HG03039 (cell line): ENCODE measurements around the gene ZNF423.

Experiments used
- ATAC-seq: cut with Tn5 transposase; IDR thresholded peaks from one replicate; pipeline ENCODE4 v1.9.1; 2021; ENCODE audit warnings: mild to moderate bottlenecking, moderate library complexity; ENCODE audit not compliant: unreplicated experiment

ZNF423 gene

DNA sequence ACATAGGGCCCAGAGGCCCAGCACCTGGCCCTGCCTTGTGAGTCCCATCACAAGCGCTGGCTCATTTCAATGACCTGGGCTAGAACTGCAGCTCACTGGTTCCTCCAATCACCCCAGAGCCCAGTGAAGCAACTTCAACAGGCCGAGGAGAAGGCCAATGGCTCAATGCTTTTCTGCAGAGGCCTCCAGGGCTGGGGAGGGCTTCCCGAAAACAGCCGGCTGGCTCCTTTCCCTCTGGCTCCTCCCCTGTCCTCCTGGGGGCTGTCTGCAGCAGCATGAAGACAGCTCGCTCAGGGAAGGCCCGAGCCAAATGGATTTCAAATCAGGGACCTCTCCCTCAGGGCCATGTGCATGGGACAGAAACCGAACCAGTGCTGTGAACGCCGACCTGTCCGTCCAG, 121.6 kb downstream of the ZNF423 start:
- no peak for ATAC-seq

DNA sequence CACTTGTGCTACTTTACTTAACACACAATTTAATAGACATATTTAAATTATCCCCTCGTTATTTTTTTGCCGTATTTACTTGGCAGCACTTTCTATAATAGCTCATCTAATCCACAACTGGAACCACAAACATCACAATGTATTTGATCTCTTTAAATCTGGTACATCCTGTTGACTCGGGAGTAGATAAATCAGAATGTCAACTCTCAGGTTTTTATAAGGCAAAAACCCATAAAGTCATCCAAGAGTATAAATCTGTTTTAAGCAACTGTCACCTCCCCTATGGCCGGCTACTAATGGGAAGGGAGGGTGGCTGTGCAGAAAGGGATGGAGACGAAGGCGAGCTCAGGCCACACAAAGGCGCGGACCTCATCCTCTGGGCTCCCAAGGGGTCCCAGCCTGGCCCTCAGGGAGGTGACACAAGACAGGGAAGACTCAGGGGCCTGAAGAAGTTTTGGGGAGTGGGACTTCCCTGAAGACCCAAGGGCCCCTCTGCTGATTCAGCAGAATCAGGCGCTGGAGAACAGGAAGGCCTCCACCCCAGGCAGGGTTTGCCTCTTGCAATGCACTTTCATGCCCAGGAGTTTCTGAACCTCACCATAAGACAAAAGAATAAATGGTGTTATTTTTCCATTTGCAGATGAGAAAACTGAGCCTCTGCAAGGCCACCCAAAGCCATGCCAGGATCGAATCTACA, 122.5 kb downstream of the ZNF423 start:
- ATAC-seq: no peak

DNA sequence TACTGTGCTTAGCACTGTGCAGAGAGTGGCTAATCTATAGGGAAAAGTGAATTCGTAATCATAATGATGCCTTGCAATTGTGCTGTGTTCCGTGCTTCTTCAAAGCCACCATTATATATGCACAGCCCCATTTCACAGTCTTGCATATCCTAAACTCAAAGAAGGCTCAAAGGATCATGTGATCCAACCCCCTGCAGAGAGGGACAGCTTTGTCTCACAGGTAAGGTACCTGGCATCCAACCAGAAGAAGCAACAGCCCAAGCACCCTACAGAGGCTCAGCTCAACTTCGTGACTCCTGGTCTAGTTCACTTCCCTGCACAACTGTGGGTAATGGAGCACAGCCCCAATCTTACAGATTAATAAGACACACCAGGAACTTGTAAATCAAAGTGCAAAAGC, 124.0 kb downstream of the ZNF423 start:
- no peak for ATAC-seq

DNA sequence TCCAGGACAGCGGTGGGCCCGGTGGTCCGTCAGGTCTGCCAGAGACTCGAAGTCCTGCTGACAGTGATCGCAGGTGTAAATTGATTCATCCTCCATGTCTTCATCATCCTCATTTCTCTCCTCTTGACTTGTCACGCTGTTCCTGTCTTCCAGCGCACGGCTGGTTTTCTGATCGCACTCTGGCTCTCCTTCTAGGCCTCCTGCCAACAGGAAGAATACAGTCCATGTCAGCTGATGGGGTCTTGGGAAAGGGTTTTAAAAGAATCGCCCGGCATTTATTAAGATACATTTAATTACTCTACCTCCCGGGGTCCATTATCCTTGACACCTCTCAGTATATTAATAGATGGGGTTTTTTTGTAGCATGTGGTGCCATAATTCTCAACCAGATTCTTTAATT, 125.1 kb downstream of the ZNF423 start:
- no peak for ATAC-seq

DNA sequence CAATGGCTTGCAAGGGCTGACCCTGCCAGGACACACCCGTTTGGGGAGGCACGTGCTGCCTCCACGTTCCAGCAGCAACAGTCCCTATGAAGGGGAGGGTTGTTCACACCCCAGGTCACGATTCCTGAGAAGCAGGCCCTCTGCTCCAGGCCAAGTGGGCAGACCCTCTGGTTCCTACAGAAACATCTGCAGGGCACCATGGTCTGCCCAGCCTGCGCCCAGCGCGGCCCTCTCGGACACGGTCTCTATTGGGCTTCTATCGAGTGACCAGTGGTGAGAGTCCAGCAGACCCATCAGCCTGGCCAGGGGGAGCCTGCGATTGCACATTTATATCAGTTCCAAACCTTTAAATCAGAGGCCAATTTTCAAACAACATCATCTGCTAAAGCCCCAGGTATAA, 128.3 kb downstream of the ZNF423 start:
- ATAC-seq: no peak

DNA sequence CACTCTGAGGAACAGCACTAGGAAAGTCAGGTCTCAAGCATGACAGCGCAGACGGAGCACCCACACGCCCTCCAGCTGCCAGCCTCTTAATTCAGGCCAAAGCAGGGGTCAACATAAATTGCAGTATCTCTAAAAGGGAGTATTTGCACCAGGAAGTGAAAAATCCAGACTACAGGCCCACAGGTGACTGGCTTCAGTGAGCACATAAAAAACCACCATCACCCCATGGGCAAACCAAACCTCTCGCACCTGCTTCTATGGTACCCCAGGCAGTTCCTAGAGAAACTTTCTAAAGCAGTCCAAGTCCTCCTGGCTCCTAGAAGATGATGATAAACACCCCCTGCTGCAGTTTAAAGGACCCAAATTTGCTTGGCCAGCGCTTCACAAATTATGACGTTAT, 129.8 kb downstream of the ZNF423 start:
- no peak for ATAC-seq

DNA sequence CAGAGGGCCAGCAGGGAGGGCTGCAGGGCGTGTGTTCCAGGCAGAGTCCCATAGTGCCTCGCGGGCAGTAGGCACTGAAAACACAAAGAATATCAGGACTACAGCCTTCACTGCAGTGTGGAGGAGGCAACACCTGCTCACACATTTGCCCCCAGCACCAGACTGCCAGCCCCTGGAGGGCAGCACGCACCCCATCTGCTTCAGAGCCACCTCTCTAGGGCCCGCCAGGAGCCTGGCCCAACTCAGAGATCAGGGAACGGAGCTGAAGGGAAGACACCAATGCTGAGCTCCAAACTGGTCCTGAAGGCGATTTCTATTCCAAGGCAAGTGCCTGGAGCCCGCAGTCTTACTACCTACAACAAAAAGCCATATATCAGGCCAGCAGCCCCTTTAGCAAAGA, 130.3 kb downstream of the ZNF423 start:
- ATAC-seq: no peak

DNA sequence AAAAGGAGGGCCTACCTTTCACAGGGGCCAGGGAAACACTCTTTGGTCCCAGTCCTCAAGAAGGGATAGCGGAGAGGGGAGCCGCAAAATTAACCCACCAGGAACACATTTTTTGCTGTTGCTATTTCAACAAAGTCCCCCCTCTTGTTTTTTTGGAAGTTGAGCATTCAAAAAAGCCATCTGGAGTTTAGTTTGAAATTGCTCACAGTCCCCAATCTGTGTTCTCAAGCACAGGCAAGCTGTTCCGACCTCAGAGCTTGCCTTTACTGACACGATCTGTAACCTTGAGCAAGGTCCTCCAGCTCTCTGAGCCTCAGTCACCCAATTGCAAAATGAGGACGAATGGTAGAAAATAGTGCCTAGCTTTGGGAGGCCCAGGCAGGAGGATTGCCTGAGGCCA, 131.1 kb downstream of the ZNF423 start:
- no peak for ATAC-seq

DNA sequence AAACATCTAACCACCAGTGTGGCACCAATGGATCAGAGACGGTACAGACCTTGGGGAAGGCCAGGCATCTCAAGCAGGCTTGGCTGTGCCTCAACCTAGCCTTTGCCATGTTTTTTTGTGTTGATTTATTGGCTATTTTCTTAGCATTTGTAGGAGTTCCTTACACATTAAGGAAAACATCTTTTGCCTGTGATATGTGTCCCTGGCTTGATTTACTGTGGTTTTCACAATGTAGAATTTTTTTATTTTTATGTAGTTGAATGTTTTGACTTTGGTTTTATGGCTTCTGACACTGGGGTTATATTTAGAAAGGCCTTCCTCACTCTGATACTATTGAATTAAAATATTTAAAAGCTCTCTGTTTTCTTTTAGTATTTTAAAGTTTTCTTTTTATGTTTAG, 132.6 kb downstream of the ZNF423 start:
- ATAC-seq: no peak

DNA sequence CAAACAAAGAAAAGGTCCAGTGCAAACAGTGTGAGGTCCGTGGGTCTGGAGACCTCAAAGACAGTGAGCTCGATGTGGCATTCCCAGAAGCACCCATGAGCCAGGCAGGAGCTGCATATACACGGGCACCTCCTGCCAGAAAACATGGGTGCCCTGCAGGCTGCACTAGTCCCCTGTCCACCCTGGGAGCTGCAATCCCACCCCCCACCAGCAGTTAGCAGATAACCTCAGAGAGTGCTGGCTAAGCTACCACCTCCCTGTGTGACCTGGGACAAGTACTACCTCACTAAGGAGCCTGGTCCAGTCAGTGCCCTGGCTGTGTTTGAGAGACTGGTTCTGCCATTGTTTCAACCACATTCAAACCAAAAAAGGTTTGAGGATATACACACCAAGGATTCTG, 135.7 kb downstream of the ZNF423 start:
- no peak for ATAC-seq

DNA sequence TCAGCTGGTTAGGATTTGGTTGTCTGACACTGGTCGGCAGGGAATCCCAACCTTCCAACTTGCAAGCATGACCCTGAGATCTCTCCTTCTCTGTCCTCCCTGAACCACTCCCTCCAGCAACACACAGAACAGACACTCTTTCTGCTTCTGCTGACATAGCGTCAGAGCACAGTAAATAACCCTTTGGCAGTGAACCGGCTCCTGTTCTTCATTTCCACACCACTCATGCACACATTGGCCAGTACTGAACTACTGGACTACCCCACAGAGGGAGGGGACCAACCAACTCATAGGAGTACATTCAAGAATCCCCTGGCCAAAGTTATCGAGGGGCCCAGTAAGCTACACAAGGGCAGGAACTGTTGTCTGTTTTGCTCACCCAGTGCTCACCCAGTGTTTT, 138.2 kb downstream of the ZNF423 start:
- no peak for ATAC-seq

DNA sequence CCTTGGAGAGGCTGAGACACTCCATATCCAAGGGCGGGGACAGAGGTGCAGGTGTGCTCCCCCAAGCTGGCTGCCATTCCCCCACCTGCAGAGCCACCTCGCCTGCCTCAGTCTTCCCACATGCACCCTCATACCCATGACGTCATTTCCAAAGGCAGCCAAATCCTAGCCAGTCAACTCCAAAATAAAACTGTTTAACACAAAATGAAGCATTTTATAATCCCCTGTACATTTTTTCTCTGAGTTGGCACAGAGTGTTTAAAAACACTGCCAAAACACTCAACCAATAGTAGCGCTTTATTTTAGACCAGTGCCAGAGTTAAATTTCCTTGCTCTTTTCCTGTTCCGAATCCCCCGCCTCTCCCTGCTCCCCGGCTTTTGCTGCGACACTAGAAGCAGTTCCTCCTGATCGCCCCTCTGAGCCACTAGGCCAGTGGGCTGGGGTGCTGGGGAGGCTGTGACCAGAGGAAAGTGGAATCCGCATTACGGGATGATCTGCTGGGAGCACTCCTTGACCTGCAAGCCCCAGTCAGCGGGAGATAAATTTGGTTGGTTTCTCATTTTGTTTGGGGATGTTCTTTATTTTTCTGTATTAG, 139.5 kb downstream of the ZNF423 start:
- ATAC-seq: no peak

DNA sequence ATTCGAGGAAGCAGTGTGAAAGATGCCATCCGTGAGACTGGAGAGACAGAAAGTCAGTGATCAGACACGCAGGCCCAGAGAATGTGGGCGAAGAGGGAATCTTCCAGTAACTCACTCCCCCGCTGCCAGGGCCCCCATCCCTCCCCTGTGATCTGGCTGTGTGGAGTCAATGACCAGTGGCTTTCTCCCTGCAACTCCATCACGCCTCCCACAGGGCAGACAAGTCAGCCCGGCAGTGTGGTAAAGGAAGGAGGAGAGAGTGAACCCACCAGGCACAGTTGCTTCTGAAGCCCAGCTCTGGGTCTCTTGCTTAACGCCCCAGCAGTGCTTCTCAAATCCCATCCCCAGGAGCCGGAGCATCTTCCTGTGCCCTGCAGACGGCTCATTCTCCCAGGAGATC, 142.1 kb downstream of the ZNF423 start:
- ATAC-seq: no peak

DNA sequence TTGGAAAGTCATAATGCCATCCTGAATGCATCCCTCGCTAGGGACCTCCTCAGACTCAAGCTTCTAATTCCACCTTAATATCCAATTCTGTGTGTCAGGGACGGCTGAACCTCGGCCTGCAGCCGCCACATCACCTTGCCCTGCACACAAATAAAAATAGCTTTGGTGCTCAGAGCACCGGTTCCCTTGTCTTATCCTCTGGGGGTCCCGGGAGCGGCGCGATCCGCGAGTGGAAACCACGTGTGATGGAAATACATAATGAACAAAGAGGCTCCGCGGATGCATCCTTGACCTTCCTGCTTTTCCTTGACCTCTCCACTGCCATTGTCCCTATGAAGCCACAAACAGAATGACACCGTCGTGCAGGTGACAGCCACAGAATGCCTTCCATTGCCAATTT, 143.4 kb downstream of the ZNF423 start:
- ATAC-seq: no peak

DNA sequence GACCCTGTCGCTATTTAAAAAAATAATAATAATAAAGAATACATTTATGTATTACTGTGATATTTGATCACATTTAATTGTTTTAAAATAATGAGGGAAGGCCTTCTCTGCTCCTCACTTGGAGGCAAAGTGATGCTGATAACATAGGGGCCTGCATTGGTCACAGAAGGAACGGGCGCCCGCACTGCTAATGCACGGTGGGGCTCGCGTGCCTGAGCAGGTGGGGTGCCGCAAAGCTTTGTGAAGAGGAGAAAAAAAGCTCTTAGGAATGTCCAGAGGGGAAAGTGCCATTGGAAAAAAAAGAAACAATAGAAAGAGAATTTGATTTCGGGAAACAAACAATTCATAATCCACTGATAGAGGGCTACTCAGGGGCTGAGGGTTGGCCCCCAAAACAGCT, 143.8 kb downstream of the ZNF423 start:
- no peak for ATAC-seq

DNA sequence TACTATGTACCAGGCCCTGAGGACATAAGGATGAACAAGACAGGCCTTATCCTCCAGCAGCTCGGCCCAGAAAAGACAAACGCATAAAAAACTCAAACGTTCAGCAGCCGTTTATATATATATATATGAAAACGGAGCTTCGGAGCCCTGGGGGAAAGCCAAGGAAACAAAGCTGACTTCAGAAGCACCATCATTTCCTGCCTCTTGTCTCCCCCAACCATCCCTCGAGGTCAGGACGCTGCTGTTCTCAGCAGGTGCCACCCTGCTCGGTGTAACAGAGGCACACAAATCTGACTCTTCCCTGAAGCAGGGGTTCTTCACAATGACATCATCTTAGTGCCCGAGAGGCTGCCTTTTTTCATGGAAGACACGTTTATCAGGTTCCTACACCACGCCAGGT, 146.9 kb downstream of the ZNF423 start:
- ATAC-seq: no peak

DNA sequence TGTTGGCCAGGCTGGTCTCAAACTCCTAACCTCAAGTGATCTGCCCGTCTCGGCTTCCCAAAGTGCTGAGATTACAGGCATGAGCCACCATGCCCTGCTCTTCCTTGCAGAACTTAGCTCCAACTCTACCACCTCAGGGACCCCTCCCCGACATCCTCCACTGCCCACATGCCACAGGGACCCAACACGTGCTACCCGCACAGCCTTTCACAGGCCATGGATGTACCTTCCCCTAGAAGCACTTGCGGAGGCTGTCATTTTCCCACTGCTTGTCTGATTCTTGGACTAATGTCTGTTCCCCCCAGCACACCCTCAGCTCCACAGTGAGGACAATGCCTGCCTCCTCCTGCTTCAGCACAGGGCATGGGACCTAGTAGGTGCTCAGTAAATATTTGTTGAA, 147.4 kb downstream of the ZNF423 start:
- ATAC-seq: no peak

DNA sequence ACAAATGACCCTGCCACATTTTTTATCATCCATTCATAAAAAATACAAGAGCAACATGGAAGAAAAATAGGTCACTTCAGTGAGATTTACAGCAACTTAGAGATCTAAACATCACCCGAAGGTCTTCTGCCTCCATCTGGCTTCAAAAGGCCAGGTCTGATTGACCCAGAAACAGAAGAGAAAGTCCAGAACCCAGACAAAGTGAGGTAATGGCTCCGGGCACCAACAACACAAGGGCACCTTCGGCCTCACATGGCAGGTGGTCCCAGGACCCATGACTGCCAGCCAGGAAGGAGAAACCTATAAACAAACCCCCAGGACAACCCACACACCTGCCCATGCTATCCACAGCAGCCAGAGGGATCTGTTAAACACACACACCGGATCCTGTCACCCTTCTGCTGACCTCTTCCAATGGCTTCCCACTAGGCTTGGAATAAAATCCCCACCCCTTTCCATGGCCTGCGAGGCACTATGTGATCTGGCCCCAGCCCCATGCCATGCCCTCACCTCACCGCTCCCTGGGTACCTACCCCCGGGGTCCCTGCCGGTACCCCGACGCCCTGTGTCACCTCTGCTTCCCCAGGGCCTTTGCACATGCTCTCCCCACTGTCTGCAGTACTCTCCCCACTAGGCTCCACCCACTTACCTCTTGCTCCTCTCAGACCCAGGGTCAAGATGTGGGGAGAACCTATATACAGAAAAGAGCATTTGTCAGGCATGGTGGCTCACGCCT, 149.1 kb downstream of the ZNF423 start:
- ATAC-seq: no peak

DNA sequence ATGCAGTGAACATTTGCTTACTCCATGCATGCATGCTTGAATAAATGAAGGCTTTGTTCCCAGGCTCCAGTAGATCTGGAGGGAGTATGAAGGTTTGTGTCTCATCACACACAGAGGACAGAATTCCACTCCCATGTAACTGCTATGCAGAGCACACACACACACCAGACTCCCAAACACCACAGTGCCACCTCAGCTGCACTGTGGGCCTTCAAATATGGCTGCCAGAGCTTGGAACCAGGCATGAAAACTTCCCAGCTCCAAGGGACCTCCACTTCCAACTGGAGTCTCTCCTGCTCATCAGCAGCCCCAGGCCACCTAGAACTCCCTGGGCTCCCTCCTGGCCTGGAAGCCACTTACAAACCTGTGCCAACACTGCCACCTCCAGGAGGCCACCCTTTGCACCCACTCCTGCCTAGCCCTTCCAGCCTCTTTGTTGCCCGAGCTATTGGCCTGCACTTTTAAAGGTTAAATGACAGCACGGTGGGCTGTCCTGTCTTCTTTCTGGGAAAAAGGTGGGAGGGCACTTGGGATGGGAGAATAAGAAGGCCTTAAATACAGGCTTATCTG, 151.2 kb downstream of the ZNF423 start:
- ATAC-seq: no peak

DNA sequence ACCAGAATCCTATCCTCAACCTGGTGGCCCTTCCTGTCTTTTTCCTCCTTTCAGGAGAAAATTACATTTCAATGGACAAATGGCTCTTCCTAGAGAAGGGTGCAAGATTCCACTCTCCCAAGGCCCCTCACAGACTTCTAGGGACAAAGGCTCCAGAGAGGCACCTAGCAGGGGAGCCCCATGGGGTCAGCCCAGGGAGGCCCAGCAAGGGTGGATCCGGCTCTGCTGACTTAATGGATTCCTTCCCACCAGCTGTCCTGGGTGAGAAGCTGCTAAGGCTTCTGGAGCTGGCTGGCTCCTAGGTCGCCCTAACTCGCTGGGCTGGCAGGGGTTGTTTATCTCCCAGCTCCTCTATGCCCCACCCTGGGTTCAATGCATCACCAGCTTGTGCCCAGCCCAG, 152.4 kb downstream of the ZNF423 start:
- no peak for ATAC-seq

DNA sequence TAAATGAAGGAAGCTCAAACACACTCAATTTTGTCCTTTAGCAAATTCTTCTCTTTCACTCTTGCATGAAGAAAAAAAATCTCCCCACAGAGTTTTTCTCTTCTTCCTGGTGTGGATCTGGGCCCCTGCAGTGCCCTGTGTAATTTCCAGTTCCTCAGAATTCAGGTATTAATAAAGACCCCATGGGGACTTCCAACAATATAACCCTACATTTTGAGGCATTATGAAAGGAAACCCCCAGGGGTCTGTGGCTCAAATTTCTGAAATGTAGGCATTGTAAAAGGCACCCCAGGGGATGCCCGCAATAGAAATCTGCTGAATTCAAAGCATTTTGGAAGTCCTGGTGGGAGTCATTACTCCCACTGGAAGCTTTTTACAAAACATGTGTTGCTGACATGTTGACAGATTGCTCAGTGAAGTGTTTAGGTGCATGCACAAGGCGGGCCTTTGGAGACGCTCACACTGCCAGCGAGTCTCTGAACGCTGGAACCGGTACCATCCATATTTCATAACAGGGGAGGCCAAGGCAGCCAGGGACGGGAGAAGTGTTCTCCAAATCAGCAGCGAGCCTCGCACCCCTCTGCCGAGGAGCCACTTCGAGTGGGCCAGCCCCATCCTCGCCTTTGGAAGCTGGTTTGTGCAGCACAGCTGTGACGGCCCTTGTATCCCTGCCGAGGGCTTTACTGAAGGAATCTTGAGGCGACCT, 154.0 kb downstream of the ZNF423 start:
- no peak for ATAC-seq
